CD4-positive, alpha-beta T cell treated with Interleukin-15 for 4 hours (primary cell): ENCODE results near the gene SORCS1.
"Not testable (repeated sequence)": the region's sequence is repeated elsewhere in the genome, so short reads cannot be mapped to it uniquely, and the experiment has no call there.

ENCODE experiments used
- DNase-seq: peaks from one replicate; pipeline ENCODE4 v3.0.0-alpha.2; 2020; ENCODE audit warnings: low spot score

The SORCS1 gene

GRCh38 chr10:106947643-106948042 lies 216.9 kb downstream of the SORCS1 start:
- no peak for DNase-seq

GRCh38 chr10:106942035-106942662 lies 222.4 kb downstream of the SORCS1 start:
- no peak for DNase-seq

- no peak for DNase-seq
These were observed 223.0 kb downstream of the SORCS1 start for GRCh38 chr10:106941297-106942034.

DNA sequence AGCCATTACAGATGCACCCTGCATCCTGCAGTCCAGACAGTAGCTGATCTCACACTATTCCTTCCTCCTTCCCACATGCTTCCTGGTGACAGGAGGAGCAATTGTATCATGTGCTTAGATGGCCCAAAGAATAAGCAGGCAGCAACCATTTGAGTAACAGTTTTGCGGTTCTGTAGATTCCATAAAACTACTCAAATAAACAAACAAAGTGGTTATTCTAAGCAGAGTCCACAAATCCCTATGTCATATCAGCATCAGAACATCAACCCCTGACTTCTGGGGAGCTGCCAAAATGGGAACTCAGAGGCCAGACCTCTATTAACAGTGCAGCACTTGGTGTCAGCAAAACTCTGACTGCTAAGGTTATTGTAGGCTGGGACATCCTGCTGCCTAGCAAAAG lies 226.0 kb downstream of the SORCS1 start:
- DNase-seq: no peak

DNA sequence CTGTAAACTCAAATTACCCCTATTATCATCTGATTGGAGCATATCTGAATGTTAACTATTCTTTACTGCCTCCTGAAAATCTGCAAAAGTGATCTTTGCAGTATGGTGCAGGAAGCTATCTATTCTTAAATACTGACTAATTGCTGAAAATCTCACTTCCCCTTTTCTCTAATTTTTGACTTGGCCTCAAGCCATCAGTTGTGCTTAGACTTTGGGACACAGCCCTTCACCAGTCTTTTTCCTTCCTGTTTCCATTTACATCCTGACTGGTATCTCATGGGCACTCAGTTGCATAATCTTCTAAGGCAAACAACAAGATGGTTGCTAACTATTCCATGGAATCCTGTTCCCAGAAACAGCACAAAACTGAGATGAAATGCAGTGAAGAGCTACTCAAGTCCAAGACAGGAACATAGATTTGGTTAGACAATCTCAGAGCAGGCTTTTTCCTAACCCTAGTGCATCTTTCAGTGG lies 228.5 kb downstream of the SORCS1 start:
- DNase-seq: no peak

DNA sequence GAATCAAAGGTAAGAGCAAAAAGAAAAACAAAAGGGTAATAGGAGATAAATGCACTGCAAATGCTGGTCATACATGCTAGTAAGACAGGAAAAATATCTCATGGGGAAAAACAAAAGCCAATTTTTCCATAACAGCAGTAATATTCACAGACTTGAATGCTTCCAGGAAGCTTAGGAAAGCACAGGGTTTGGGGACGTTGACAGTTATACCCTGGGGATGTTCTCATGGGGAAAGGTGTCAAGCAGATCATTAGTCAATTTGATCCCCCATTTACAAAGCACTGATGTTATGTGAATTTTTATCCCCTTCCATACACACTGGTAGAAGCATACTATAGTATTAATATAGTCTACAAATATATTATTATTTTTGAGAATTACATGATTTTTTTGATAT lies 232.7 kb downstream of the SORCS1 start:
- no peak for DNase-seq

GRCh38 chr10:106931159-106931852 lies 233.2 kb downstream of the SORCS1 start:
- DNase-seq: no peak

DNA sequence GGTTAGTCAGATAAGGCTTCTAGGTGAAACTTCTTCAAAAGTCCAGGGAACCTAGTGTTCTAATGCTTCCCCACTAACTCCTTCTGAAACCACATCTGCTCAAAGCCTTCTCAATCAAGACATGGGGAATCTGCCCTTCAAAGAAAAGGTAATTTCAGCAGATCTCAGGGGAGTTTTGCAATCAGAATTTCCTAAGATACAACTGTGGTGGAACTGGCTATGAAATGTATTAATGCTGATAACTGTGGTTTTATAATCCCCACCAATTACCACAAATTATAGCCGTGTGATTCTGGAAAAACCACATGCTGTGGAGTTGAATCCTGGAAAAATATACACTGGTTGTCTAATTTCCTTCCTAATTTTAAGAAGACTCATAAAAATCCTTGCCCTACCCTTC lies 233.8 kb downstream of the SORCS1 start:
- no peak for DNase-seq

DNA sequence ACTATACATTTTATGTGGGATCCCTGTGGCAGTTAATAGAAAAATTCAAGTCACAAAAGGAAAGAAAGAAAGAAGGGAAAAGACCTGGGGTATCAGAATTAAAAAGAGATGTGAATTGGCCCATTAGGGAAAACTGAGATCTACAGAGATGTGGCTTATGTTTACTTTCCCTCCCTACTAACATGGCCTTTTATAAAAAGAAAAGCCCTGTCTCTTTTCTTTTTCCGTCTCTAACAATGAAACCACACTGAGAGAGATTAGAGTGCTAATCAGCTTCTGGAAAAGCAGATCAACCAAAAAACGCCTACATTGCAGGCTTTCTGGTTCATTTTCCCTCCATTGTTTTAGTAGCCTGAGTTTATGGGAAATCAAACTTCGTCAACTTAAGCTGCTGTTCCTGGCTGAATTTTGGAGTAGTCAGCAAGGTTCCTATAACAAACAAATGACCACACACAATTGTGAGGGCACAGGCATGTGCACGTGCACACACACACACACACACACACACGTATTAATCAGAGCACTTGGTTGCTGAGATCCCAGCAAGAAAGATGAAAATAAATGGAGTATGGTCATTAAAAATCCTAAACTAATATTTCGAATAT lies 235.1 kb downstream of the SORCS1 start:
- DNase-seq: no peak

DNA sequence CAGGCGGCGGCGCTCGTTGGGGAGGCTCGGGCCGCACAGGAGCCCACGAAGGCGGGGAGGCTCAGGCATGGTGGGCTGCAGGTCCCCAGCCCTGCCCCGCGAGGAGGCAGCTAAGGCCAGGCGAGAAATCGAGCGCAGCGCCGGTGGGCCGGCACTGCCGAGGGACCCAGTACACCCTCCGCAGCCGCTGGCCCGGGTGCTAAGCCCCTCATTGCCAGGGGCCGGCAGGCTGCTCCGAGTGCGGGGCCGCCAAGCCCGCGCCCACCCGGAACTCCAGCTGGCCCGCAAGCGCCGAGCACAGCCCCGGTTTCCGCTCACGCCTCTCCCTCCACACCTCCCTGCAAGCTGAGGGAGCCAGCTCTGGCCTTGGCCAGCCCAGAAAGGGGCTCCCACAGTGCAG lies 236.4 kb downstream of the SORCS1 start:
- not testable (repeated sequence) for DNase-seq

DNA sequence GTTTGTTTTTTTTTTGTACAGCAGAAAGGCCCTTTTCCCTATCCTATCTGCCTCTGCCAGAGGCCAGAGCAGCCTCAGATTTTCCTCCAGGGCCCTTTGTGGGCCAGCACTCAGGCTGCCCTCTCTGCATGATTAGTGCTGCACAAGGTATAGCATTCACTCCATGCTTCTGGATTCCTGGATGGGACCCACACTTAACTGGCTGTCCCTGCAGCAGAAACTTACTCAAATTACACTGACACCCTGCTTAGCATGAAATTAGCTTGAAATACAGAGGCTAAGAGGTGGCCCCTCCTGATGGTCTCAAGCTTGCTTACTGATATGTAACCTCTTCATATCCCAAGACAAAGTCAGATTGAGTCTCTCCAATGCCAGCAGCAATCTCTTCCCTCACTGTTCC lies 239.3 kb downstream of the SORCS1 start:
- DNase-seq: no peak

GRCh38 chr10:106920538-106920937 lies 244.0 kb downstream of the SORCS1 start:
- DNase-seq: no peak

DNA sequence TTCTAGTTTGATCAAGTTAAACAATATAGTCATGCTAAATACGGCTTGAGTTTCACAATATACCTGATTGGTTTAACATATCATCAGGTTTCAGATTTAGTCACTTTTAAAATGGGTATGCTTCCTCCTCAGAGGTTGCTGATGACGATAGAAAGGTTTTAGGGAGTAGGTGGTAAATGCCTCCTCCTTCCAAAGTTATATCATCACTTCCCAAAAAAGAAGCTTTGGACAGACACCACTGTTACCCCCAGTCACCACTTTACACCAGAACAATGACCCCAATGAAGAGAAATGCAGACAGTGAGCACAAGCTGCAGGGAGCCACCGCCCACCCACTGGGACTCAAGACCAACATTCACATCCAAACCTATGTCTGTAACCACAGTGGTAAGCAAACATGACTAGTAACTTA lies 244.6 kb downstream of the SORCS1 start:
- no peak for DNase-seq

- DNase-seq: no peak
These were observed 247.0 kb downstream of the SORCS1 start for GRCh38 chr10:106917452-106918055.

DNA sequence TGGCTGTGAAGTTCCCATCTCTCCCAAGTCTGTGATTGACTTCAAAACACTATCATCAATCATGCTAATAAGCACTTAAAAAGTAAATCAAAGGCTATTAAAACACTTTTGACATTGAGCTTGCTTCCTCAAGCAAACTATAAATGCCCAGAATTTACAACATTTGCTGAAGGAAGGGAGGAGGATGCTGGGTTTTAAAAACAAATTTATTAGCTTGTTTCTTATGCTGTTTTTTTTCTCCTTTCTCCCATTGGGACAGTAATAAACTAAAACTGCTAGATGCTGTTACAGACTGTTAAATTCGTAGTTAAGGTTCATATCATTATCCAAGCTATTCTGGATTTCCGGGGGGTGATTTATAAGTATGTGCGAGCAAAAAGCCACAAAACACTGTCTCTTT lies 250.5 kb downstream of the SORCS1 start:
- no peak for DNase-seq

GRCh38 chr10:106913348-106913747 lies 251.2 kb downstream of the SORCS1 start:
- no peak for DNase-seq

DNA sequence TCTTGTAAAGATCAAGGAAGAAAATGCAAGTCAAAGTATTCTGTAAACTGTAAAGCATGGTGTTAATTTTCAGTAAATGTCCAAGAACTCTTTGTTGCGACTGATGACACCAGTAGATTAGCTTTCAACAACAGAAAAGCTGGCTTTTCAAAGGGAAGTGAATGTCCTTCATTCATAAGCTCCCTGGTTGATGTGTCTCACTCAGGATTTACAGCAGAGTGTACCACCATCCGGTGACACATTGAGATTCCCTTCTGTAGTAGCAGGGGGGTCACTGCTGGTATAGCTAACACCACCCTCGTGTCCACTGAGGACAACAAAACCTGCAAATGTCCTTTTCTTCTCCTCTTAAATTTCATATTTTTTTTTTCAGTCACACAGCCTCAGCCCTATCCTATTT lies 253.4 kb downstream of the SORCS1 start:
- DNase-seq: no peak

- no peak for DNase-seq
These were observed 253.8 kb downstream of the SORCS1 start for GRCh38 chr10:106910666-106911065.

- no peak for DNase-seq
These were observed 256.3 kb downstream of the SORCS1 start for GRCh38 chr10:106908225-106908624.

DNA sequence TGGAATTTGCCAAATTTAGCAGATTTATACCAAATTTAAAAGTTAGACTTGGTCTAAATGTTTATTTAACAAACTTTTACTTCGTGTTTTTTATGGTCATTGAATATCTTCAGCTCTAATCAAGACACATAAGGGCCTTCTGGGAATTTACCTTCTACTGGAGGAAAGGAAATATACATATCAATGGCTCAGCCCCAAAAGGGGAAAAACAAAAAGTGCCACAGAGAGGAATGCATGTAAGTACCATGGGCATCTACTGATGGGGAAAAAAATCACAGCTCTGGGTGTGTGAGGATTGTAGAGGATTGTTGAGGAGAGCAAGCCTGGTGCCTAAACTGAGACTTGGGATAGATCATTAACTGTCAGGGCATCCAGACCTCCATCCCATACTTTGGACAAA lies 260.3 kb downstream of the SORCS1 start:
- no peak for DNase-seq

DNA sequence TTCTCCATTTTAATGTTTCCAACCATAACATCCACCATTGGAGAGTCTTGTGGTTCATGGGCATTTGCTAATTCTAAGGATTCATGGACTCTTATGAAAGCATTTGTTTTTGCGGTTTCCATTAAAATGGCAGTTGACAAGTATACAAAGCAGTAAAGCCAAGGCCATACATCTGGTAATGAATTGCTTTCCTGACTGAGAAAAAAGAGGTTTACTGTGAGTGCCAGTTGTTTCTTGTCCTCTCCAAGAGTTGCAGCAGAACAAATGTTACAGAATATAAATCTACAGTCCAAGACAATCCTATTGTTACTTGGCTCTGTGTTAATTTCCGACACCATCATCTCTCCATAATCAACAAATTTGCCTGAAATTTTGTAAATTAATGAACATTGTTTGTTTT lies 261.3 kb downstream of the SORCS1 start:
- no peak for DNase-seq

- DNase-seq: no peak
These were observed 264.4 kb downstream of the SORCS1 start for GRCh38 chr10:106900016-106900652.
